MM.1S (cell line): ENCODE data around the gene ING4.

Experiments
- CTCF ChIP-seq: fragments of 300-600 bp; sonication (generic); IDR thresholded peaks from 2 replicates; pipeline ENCODE4 v1.5.1; 2016; ENCODE audit warnings: antibody characterized with exemption, low read length, mixed read lengths
- EZH2phosphoT487 ChIP-seq: fragments of 300-600 bp; sonication (generic); IDR thresholded peaks from 2 replicates; pipeline ENCODE4 v1.6.1; 2018; ENCODE audit warnings: antibody characterized with exemption, low read length

GRCh38 chr12:6602526-6602925 is 60.4 kb downstream of the ING4 start:
- TF ChIP-seq CTCF (no peak), EZH2phosphoT487 (no peak)
